Measurements from ENCODE around the gene DHX30.

The DHX30 gene

GRCh38 chr3:47888986-47889757, 86.2 kb downstream of the DHX30 start:
- DNase-seq, result no peak

GRCh38 chr3:47890126-47890827, 87.3 kb downstream of the DHX30 start:
- no peak for DNase-seq

GRCh38 chr3:47890828-47891612, 88.1 kb downstream of the DHX30 start:
- DNase-seq, result no peak

GRCh38 chr3:47891613-47892005, 88.7 kb downstream of the DHX30 start:
- no peak for DNase-seq

GRCh38 chr3:47892286-47893040, 89.5 kb downstream of the DHX30 start:
- DNase-seq, result no peak

- no peak for DNase-seq
These were observed 92.3 kb downstream of the DHX30 start for GRCh38 chr3:47895241-47895640.

GRCh38 chr3:47896736-47897135, 93.8 kb downstream of the DHX30 start:
- no peak for DNase-seq

GRCh38 chr3:47897954-47898353, 95.0 kb downstream of the DHX30 start:
- no peak for DNase-seq

GRCh38 chr3:47899495-47900108, 96.7 kb downstream of the DHX30 start:
- no peak for DNase-seq

Measured in fibroblast of skin of back (primary cell).